ENCODE data around the gene RTTN. TPM values are rescaled to one million over a fixed set of nuclear protein-coding genes. Genes with fewer than 3 reads are reported as not detected.

The RTTN gene
- polyA plus RNA-seq, 3 donors, result 15.9 to 18.6 (median 16.8) TPM

GRCh38 chr18:70075906-70076305, 129.6 kb downstream of the RTTN start:
- no peak for DNase-seq

- DNase-seq, result no peak
Measured at GRCh38 chr18:70074116-70074515, 131.4 kb downstream of the RTTN start.

GRCh38 chr18:70073432-70073831, 132.1 kb downstream of the RTTN start:
- DNase-seq, result no peak

- DNase-seq, result peak; percentile 23
Measured at GRCh38 chr18:70072678-70073077, 132.8 kb downstream of the RTTN start.

- no peak for DNase-seq
Measured at GRCh38 chr18:70069965-70070364, 135.5 kb downstream of the RTTN start.

GRCh38 chr18:70069382-70069781, 136.1 kb downstream of the RTTN start:
- no peak for DNase-seq

GRCh38 chr18:70068981-70069380, 136.5 kb downstream of the RTTN start:
- no peak for DNase-seq

- DNase-seq, result no peak
Measured at GRCh38 chr18:70059684-70060083, 145.8 kb downstream of the RTTN start.

GRCh38 chr18:70058916-70059315, 146.6 kb downstream of the RTTN start:
- DNase-seq, result no peak

GRCh38 chr18:70047931-70048603, 157.4 kb downstream of the RTTN start:
- no peak for DNase-seq

- no peak for DNase-seq
Measured at GRCh38 chr18:70046796-70047195, 158.7 kb downstream of the RTTN start.

GRCh38 chr18:70046207-70046606, 159.3 kb downstream of the RTTN start:
- no peak for DNase-seq

GRCh38 chr18:70044632-70045031, 160.9 kb downstream of the RTTN start:
- no peak for DNase-seq

- DNase-seq, result no peak
Measured at GRCh38 chr18:70041459-70042050, 163.9 kb downstream of the RTTN start.

GRCh38 chr18:70039186-70039585, 166.3 kb downstream of the RTTN start:
- no peak for DNase-seq

GRCh38 chr18:70037431-70038061, 167.9 kb downstream of the RTTN start:
- DNase-seq, result no peak

- DNase-seq, result no peak
Measured at GRCh38 chr18:70036771-70037347, 168.6 kb downstream of the RTTN start.

GRCh38 chr18:70036168-70036567, 169.3 kb downstream of the RTTN start:
- no peak for DNase-seq

GRCh38 chr18:70031221-70031620, 174.3 kb downstream of the RTTN start:
- no peak for DNase-seq

- no peak for DNase-seq
Measured at GRCh38 chr18:70030728-70031127, 174.8 kb downstream of the RTTN start.

GRCh38 chr18:70029163-70029562, 176.3 kb downstream of the RTTN start:
- no peak for DNase-seq

- no peak for DNase-seq
Measured at GRCh38 chr18:70028734-70029133, 176.8 kb downstream of the RTTN start.

GRCh38 chr18:70028084-70028483, 177.4 kb downstream of the RTTN start:
- no peak for DNase-seq

All from renal pelvis (tissue), 4 donors.